ENCODE results near the gene DACT2. TPM values are rescaled to one million over a fixed set of nuclear protein-coding genes. Genes with fewer than 3 reads are reported as not detected.

DACT2 gene
- total and polyA plus RNA-seq, 9 of the 15 experiments (the other 6 are each of a cell fraction or from before 2014, with no cell fraction given): not detected

DNA sequence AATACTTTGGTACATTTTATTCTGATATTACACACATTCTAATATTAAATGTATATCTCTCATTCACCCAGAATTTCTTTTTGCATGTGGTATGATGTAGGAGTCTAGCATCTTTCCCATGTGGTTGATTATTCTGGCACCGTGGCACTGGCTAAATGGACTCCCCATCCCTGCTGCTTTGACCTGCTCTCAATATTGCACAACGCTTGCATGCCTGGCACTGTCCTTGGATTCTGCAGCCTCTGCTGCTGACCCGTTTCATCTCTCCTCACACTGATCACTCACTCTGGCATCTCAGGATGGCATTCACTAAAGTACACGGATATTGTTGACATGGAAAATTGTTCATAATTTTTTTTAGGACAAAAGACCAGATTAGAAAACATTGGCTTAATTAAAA lies 11.5 kb upstream of the DACT2 start (continued):
- TF ChIP-seq, protein P1, sequence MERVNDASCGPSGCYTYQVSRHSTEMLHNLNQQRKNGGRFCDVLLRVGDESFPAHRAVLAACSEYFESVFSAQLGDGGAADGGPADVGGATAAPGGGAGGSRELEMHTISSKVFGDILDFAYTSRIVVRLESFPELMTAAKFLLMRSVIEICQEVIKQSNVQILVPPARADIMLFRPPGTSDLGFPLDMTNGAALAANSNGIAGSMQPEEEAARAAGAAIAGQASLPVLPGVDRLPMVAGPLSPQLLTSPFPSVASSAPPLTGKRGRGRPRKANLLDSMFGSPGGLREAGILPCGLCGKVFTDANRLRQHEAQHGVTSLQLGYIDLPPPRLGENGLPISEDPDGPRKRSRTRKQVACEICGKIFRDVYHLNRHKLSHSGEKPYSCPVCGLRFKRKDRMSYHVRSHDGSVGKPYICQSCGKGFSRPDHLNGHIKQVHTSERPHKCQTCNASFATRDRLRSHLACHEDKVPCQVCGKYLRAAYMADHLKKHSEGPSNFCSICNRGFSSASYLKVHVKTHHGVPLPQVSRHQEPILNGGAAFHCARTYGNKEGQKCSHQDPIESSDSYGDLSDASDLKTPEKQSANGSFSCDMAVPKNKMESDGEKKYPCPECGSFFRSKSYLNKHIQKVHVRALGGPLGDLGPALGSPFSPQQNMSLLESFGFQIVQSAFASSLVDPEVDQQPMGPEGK (CRISPR knock-in tag; IDR thresholded peaks at IDR 0.05; ENCODE audit: borderline replicate concordance): no peak
- TF ChIP-seq, protein P2, sequence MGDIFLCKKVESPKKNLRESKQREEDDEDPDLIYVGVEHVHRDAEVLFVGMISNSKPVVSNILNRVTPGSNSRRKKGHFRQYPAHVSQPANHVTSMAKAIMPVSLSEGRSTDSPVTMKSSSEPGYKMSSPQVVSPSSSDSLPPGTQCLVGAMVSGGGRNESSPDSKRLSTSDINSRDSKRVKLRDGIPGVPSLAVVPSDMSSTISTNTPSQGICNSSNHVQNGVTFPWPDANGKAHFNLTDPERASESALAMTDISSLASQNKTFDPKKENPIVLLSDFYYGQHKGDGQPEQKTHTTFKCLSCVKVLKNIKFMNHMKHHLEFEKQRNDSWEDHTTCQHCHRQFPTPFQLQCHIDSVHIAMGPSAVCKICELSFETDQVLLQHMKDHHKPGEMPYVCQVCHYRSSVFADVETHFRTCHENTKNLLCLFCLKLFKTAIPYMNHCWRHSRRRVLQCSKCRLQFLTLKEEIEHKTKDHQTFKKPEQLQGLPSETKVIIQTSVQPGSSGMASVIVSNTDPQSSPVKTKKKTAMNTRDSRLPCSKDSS (IDR thresholded peaks at IDR 0.05; ENCODE audit: low read depth, partially characterized antibody): no peak
- TF ChIP-seq NFATC3 (IDR thresholded peaks at IDR 0.05) (no peak), HDAC6 (IDR thresholded peaks at IDR 0.05; ENCODE audit: low read depth, low read length) (no peak), PHF21A (IDR thresholded peaks at IDR 0.05; ENCODE audit: borderline replicate concordance, low read depth) (no peak)

DNA sequence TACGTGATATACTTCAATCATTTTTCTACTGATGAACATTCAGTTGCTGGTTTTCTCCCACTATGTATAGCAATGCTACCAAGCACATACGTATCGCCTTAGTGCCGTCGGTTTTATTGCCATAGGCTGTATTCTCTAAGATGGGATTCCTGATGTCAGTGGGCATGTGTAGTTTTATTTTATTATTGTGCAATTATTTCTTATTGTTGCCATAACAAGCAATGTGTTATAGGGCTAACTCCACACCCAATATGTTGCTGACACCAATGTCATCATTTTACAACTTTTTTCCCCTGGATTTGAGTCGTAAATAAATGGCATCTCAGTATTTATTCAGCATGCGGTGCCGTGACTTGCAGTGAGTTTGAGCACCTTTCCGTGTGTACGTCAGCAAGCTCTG lies 10.8 kb upstream of the DACT2 start:
- Histone ChIP-seq H3K4me2 (ENCODE audit: insufficient read depth, low read length) (no peak overlapping the region), H3K36me3 (ENCODE audit: control insufficient read depth, insufficient read depth, low read length) (no peaks in the 10 kb centered on the region), H3K9me3 (replicated peaks; ENCODE audit: control insufficient read depth, insufficient read depth, low read depth, low read length) (no peaks in the 10 kb centered on the region), H3K79me2 (ENCODE audit: control insufficient read depth, insufficient read depth, low read length) (no peaks in the 10 kb centered on the region), H4K20me1 (replicated peaks; ENCODE audit: control insufficient read depth, insufficient read depth, low read length) (no peaks in the 10 kb centered on the region), H3K27me3 (ENCODE audit: control insufficient read depth in 2 of 2, insufficient read depth in 2 of 2, low read length in 2 of 2) (peaks cover 0 to 8% of the 10 kb centered on the region in 2 experiments; a peak in 2 of 5 replicates), H3K4me3 (no peak overlapping the region), H3K9me1 (ENCODE audit: control insufficient read depth, insufficient read depth, low read length) (no peaks in the 10 kb centered on the region), H3K4me1 (replicated peaks in 1 of 2; ENCODE audit: control insufficient read depth in 2 of 2, insufficient read depth in 2 of 2, low read length in 2 of 2) (no peaks in the 10 kb centered on the region), H3K27ac (ENCODE audit: extremely low read depth, low read depth, low read length) (no peak overlapping the region), H2AFZ (ENCODE audit: low read depth, low read length) (no peak overlapping the region), H3K9ac (ENCODE audit: insufficient read depth in 1 of 2, low read depth in 2 of 2, low read length in 2 of 2) (no peak overlapping the region)
- FAIRE-seq (no peak), DNase-seq (ENCODE audit: extremely low read depth in 1 of 4, low spot score in 3 of 4) (no peak), ATAC-seq (no peak)
- 0% methylated on average over 10 of the region's 10 CpGs for WGBS (ENCODE audit: insufficient coverage, low coverage, missing lambda C conversion rate)
- intact Hi-C loops (cut with micrococcal nuclease): no loop called here
- POLR2A ChIA-PET: no interaction called here
- BruUV-seq (replicated peaks): no TSS peak
- in situ Hi-C loops (cut with MboI): no loop called here
- CTCF ChIA-PET (ENCODE audit: low intra/inter-chr PET ratio): no interaction called here
- TF ChIP-seq EP300 (IDR thresholded peaks at IDR 0.05; ENCODE audit: low read length): no peak
- no peak for TF ChIP-seq FOSL1 (tag; conservative IDR thresholded peaks at IDR 0.05)
- TF ChIP-seq CEBPB (tag; IDR thresholded peaks at IDR 0.05): peak; percentile 32; the same call in 1 of the 2 replicates
- no peak for TF ChIP-seq CHD1 (IDR thresholded peaks at IDR 0.05; ENCODE audit: low read length)
- TF ChIP-seq BRD4 (IDR thresholded peaks at IDR 0.05): no peak
- no peak for TF ChIP-seq CBX8 (IDR thresholded peaks at IDR 0.05; ENCODE audit: borderline replicate concordance, extremely low read depth, low read depth, low read length, poor library complexity, severe bottlenecking)
- TF ChIP-seq KAT7 (CRISPR knock-in tag; IDR thresholded peaks at IDR 0.05; ENCODE audit: borderline replicate concordance): no peak
- TF ChIP-seq, protein P3, sequence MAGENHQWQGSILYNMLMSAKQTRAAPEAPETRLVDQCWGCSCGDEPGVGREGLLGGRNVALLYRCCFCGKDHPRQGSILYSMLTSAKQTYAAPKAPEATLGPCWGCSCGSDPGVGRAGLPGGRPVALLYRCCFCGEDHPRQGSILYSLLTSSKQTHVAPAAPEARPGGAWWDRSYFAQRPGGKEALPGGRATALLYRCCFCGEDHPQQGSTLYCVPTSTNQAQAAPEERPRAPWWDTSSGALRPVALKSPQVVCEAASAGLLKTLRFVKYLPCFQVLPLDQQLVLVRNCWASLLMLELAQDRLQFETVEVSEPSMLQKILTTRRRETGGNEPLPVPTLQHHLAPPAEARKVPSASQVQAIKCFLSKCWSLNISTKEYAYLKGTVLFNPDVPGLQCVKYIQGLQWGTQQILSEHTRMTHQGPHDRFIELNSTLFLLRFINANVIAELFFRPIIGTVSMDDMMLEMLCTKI (IDR thresholded peaks at IDR 0.05; ENCODE audit: partially characterized antibody): no peak
- TF ChIP-seq, protein P4, sequence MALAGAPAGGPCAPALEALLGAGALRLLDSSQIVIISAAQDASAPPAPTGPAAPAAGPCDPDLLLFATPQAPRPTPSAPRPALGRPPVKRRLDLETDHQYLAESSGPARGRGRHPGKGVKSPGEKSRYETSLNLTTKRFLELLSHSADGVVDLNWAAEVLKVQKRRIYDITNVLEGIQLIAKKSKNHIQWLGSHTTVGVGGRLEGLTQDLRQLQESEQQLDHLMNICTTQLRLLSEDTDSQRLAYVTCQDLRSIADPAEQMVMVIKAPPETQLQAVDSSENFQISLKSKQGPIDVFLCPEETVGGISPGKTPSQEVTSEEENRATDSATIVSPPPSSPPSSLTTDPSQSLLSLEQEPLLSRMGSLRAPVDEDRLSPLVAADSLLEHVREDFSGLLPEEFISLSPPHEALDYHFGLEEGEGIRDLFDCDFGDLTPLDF (CRISPR knock-in tag; IDR thresholded peaks at IDR 0.05): no peak
- no peak for TF ChIP-seq CEBPG (CRISPR knock-in tag; IDR thresholded peaks at IDR 0.05)
- peak in 1 of 2 experiments; percentile 35; a peak in 1 of 4 replicates for TF ChIP-seq CEBPG (tag; conservative IDR thresholded peaks at IDR 0.05 in 1 of 2, IDR thresholded peaks at IDR 0.05 in 1 of 2)
